ENCODE results near the gene SUSD6. TPM values are rescaled to one million over a fixed set of nuclear protein-coding genes. Genes with fewer than 3 reads are reported as not detected.
"Not testable (repeated sequence)": the region's sequence is repeated elsewhere in the genome, so short reads cannot be mapped to it uniquely, and the experiment has no call there.

SUSD6 gene
- total RNA-seq, 1 experiment from 2014 or later: 4.8 TPM

GRCh38 chr14:69620981-69621380, 9.6 kb downstream of the SUSD6 start:
- DNase-seq (ENCODE audit: low read depth): no peak

- DNase-seq (ENCODE audit: low read depth): no peak
Observed at GRCh38 chr14:69624136-69624535, 12.7 kb downstream of the SUSD6 start.

DNA sequence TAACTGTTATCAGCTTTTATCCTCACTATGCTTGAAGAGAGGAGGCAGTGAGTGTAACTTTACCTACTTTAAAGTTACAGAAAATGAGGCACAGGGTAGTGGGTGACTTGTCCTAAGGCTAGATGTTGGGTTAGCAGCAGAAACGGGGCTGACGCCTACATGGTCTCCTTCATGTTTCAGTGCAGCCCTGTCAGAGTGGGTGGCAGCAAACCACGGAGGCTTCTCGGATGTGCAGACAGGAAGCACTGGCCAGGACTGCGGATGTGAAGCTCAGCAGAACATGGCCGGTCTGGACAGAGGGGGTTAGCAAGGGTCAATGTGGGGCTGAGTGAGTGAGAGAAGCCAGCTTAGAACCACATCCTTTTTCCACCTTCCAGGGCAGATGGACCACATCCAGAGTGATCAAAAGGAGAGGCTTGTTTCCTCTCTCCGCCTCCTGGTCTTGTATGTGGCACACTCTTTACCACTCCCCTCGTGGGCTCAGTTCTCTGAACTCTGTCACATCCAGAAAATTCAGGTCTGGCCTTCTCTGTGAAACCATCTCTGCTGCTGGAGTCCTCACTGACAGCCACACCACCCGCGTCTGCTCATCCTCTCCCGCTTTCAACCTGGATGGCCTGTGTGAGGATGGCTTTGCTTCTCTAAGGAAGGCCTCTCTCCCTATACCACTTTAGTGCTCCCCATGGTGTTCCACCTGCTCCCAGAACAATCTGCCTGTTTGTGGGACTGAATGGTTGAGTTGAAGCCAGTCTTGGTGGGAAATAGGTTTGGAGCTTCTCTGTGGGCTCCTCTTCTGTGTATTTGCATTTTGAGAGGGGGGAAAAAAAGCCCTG, 14.1 kb downstream of the SUSD6 start:
- peak; percentile 48 for DNase-seq (ENCODE audit: low read depth)

GRCh38 chr14:69626132-69626500, 14.7 kb downstream of the SUSD6 start:
- DNase-seq (ENCODE audit: low read depth): no peak

DNA sequence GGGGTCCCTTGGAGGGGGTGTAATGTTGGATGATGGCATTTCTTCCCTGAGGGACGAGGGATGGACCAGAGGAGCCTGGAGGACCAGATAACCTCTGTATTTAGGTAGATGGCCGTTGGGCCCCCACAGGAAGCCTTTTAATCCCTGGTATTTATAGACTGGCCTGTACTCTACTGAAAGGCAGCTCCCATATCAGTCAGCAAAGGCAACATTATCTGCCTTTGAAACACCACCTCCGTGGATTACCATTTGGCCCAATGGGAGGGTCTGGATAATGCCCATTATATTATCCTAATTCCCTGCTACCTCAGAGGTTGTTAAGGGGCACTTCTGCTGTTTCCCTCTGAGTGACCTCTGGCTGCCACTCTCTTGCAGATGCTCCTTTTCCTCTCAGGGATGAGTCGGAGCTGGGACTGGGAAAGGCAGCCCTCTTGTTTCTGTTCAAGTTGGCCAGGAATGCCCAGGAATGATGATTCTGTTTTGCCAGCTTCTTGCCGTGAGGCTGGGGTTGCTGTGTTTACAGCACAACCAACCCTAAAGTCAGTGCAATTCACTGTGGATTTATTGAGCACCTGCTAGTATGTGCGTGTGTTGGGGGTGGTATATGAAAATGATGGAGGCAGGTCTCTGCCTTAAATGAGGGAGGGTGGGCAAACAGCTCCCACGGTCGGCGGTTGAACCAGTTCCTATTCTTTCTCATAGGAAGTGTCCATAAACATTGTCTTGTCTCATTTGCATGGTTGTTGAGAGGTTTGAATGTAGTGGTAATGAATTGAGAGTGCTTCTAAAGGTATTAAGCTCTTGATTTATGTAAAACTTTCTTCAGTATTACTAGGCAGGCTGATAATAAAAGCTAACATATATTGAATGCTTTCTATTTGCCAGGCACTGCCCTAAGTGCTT, 18.1 kb downstream of the SUSD6 start:
- no peak for DNase-seq (ENCODE audit: low read depth)

- no peak for DNase-seq (ENCODE audit: low read depth)
Observed at GRCh38 chr14:69630360-69630759, 19.0 kb downstream of the SUSD6 start.

DNA sequence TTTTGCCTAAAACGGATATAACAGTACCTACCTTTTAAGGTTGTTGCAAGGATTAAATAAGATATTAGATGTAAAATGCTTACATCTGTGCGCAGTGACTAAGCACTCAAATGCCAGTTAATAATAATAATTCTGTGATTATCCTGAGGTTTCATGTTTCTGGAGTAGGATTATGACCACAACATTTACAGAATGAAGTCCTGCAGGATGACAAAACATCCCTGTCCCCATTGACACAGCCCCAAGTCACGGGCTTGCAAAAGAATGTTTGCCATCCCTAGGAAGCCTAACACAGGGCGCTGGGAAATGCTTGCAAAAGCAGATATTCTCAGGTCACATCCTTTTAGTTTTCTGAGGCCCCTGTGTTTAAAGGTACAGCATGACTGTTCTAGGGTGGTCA, 20.1 kb downstream of the SUSD6 start:
- DNase-seq (ENCODE audit: low read depth): no peak

DNA sequence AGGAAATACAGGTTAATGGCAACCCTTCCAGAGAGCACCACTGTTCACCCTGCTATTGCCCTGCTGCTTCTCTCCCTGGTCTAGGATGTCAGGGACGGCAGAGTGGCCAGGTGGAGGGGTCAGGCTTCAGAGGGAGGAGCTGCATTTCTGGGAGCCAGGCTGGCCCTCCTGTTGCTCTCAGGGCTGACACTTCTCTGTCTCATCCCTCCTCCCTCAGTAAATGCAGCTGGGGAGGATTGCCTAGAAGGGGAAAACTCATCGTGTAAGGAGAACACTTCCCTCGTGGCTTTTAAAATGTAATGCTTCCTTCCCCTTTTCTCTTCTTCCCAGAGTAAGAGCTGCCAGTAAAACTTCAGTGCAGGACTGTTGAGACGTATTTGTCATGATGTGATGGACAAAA, 20.8 kb downstream of the SUSD6 start:
- DNase-seq (ENCODE audit: low read depth): no peak

GRCh38 chr14:69632593-69633151, 21.3 kb downstream of the SUSD6 start:
- no peak for DNase-seq (ENCODE audit: low read depth)

DNA sequence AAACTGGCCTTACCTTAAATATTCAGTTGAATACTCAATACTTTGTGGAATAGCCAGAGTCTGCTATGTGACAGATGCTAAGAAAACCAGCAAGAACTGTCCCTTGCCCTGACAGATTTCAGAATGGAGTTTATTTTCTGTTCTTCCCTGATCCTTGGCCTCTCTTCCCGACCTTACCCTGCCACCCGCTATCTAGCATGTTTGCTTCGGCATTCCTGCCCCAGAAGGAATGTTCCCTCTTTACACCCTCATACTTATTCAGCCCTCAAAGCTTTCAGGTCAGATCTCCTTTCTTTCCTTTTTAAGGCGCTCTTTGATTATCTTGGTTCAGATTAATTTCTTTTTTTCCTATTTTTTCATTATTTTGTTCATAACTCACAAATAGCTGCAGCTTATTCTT, 21.8 kb downstream of the SUSD6 start:
- DNase-seq (ENCODE audit: low read depth): no peak

- no peak for DNase-seq (ENCODE audit: low read depth)
Observed at GRCh38 chr14:69635981-69636639, 24.7 kb downstream of the SUSD6 start.

DNA sequence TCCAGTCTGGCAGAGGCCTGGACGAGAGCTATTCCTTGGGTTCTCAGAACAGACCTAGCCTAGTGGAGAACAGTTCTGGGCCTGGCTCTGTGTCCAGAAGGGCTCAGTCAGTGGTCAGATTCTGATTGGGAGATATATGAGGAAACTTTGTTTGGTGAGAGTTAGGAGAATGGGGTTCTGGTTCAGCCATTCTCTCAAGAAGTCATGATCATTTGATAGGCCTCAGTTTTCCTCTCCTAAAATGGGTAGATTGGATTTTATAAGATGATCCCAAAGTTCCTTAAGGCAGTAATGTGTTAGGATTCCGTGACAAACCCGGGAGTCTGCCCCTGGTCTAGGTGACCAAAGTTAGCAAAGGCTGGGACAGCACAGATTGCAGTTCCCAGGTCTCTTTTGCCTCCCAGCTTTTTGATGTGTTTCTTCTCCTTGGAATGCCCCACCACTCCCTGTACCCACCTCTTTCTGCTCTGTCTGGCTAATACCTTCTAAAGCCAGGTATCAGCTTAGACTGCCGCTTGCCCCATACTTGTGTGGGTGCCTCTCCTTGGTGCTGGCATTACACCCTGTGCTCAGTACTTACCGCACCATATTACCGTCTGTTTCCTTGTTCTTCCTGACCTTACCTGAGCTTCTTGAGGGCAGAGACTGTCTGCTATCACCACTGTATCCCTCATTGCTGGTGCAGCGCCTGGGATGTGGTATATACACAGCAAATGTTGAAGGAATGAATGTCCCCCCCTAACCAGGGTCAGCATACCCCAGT, 25.5 kb downstream of the SUSD6 start:
- no peak for DNase-seq (ENCODE audit: low read depth)

- DNase-seq (ENCODE audit: low read depth): no peak
Observed at GRCh38 chr14:69637503-69638031, 26.2 kb downstream of the SUSD6 start.

DNA sequence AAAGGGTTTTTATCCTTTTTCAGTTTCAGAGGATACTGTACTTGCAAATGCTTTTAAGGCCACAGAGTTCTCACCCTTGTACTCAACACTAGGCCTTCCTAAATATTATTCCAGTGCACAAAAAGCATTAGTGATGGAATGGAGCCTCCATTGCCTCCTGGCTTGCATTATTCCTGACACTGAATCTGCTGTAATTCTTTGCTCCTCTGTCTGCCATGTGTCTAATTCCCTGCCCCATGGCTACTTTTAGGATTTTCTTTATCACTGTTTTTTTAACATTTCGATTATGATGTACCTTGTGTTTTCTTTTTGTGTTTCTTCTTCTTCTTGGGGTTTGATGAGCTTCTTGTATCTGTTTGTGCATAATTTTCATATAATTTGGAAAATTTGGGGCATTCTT, 29.5 kb downstream of the SUSD6 start:
- DNase-seq (ENCODE audit: low read depth): no peak

DNA sequence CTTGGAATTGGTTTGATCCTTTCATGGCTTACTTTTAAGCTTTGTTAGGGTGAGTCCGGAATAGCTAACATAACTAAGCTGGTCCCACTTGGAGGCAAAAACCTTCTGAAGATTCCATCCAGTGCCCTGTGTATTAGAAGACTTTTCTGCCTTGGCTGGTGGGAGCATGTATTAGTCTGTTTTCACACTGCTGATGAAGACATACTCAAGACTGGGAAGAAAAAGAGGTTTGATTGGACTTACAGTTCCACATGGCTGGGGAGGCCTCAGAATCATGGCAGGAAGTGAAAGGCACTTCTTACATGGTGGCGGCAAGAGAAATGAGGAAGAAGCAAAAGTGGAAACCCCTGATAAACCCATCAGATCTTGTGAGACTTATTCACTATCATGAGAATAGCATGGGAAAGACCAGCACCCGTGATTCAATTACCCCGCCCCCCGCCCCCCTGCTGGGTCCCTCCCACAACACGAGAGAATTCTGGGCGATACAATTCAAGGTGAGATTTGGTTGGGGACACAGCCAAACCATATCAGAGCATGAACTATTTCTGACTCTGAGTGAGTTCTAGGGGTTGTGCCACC, 30.9 kb downstream of the SUSD6 start:
- DNase-seq (ENCODE audit: low read depth): not testable (repeated sequence)

- peak; percentile 86 for DNase-seq (ENCODE audit: low read depth)
Observed at GRCh38 chr14:69643430-69644200, 32.2 kb downstream of the SUSD6 start.

GRCh38 chr14:69644814-69645213, 33.4 kb downstream of the SUSD6 start:
- DNase-seq (ENCODE audit: low read depth): no peak

DNA sequence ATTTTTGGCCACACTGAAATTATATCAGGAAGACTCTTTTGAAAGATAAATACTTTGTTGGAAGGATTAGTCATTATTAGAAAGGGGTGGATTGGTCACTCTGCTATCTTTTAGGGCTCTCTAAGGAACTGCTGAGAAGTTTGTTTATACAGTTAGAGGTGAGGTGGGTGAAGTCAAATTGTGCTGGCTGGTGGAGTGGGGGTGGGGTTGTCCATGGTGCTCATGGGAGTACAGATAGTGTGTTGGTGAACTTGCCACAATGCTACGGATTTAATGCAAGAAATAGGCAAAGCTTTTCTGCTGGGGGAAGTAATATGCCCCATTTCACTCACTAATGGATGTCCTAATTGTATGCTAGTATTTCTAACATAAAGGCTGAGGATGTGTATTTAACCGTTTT, 35.8 kb downstream of the SUSD6 start:
- no peak for DNase-seq (ENCODE audit: low read depth)

DNA sequence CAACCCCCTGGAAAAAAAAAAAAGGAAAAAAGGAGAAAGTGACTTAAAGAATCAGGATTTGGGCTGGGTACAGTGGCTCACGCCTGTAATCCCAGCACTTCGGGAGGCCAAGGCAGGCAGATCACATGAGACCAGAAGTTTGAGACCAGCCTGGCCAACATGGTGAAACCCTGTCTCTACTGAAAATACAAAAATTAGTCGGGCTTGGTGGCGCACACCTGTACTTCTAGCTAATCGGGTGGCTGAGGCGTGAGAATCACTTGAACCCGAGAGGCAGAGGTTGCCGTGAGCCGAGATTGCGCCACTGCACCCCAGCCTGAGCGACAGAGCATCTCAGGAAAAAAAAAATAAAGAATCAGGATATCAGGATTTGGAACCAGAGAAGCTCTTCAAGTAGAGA, 36.2 kb downstream of the SUSD6 start:
- not testable (repeated sequence) for DNase-seq (ENCODE audit: low read depth)
